Measurements from ENCODE around the gene DIO3. TPM values are rescaled to one million over a fixed set of nuclear protein-coding genes. Genes with fewer than 3 reads are reported as not detected.

DIO3 gene
- total RNA-seq, 1 donor from 2014 or later: 0.67 TPM

DNA sequence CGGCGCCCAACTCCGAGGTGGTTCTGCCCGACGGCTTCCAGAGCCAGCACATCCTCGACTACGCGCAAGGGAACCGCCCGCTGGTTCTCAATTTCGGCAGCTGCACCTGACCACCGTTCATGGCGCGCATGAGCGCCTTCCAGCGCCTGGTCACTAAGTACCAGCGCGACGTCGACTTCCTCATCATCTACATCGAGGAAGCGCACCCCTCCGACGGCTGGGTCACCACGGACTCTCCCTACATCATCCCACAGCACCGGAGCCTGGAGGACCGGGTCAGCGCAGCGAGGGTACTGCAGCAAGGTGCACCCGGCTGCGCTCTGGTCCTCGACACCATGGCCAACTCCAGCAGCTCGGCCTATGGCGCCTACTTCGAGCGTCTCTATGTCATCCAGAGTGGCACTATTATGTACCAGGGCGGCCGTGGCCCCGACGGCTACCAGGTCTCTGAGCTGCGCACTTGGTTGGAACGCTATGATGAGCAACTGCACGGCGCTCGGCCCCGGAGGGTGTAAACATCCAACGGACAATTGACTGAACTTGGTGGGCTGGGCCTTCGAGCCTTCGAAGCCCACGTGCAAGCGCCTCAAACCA lies 699 bp downstream of the DIO3 start:
- H3K9me3 ChIP-seq: peaks cover 5% of the 10 kb centered on the region
- ATAC-seq: no peak
- intact Hi-C loops (cut with DNase I): no loop called here
- H3K27me3 ChIP-seq: peaks cover 77% of the 10 kb centered on the region
- peaks cover 2% of the 10 kb centered on the region for H3K4me1 ChIP-seq
- no peak for DNase-seq
- no peaks in the 10 kb centered on the region for H3K36me3 ChIP-seq
- H3K27ac ChIP-seq: no peak overlapping the region
- TF ChIP-seq, protein P1, sequence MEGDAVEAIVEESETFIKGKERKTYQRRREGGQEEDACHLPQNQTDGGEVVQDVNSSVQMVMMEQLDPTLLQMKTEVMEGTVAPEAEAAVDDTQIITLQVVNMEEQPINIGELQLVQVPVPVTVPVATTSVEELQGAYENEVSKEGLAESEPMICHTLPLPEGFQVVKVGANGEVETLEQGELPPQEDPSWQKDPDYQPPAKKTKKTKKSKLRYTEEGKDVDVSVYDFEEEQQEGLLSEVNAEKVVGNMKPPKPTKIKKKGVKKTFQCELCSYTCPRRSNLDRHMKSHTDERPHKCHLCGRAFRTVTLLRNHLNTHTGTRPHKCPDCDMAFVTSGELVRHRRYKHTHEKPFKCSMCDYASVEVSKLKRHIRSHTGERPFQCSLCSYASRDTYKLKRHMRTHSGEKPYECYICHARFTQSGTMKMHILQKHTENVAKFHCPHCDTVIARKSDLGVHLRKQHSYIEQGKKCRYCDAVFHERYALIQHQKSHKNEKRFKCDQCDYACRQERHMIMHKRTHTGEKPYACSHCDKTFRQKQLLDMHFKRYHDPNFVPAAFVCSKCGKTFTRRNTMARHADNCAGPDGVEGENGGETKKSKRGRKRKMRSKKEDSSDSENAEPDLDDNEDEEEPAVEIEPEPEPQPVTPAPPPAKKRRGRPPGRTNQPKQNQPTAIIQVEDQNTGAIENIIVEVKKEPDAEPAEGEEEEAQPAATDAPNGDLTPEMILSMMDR (IDR thresholded peaks at IDR 0.05): no peak
- no peak overlapping the region for H3K4me3 ChIP-seq

DNA sequence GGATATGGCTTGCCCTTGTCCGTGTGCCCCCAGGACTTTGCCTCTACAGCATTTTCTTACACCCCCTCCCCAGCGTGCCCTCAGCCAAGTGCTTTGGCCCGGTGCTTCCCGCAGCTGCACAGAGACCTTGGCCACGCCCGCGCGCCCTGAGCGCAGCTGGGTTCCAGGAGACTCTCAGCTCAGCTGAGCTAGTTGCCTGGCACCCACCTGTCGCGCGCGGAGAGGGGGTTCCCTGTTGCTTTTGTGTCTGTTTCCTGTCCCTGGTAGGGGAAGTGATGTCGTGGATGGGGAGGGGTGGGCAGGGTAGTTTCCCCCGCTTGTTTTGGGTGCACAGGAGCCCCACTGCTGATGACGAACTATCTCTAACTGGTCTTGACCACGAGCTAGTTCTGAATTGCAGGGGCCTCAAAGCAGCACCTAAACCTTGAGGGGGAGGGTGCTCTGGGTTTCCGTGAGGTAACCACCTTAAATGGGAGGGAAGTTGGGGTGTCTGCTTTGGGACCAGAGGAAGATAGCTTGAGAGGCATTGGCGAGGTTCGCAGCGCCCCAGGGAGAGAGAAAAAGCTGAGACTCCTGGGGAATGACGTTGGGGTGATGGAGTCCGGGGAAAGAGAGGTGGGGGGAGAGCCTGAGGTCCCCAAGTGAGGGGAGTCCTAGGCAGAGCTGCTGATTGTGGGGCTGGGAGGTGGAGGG lies 1.5 kb downstream of the DIO3 start:
- intact Hi-C loops (cut with DNase I): no loop called here

GRCh38 chr14:101563352-101563653 lies 2.0 kb downstream of the DIO3 start:
- Histone ChIP-seq H3K36me3 (no peaks in the 10 kb centered on the region), H3K27ac (no peak overlapping the region), H3K9me3 (peaks cover 5% of the 10 kb centered on the region), H3K4me1 (no peaks in the 10 kb centered on the region), H3K4me3 (no peak overlapping the region), H3K27me3 (peaks cover 75% of the 10 kb centered on the region)
- intact Hi-C loops (cut with DNase I): no loop called here
- DNase-seq (no peak), ATAC-seq (no peak)
- TF ChIP-seq, protein P1 (IDR thresholded peaks at IDR 0.05): no peak

More for the DNA sequence above, 1.5 kb downstream of the DIO3 start:
- no peak overlapping the region for H3K27ac ChIP-seq
- peaks cover 5% of the 10 kb centered on the region for H3K9me3 ChIP-seq
- no peak overlapping the region for H3K4me3 ChIP-seq
- no peak for DNase-seq
- TF ChIP-seq, protein P1 (IDR thresholded peaks at IDR 0.05): no peak
- H3K4me1 ChIP-seq: no peaks in the 10 kb centered on the region
- H3K27me3 ChIP-seq: peaks cover 77% of the 10 kb centered on the region
- H3K36me3 ChIP-seq: no peaks in the 10 kb centered on the region
- no peak for ATAC-seq

GRCh38 chr14:101563654-101564443 lies 2.6 kb downstream of the DIO3 start:
- H3K27ac ChIP-seq: no peak overlapping the region
- no peaks in the 10 kb centered on the region for H3K36me3 ChIP-seq
- peaks cover 75% of the 10 kb centered on the region for H3K27me3 ChIP-seq
- DNase-seq (no peak), ATAC-seq (no peak)
- TF ChIP-seq, protein P1 (IDR thresholded peaks at IDR 0.05): no peak
- no peaks in the 10 kb centered on the region for H3K4me1 ChIP-seq
- peaks cover 5% of the 10 kb centered on the region for H3K9me3 ChIP-seq
- H3K4me3 ChIP-seq: no peak overlapping the region
- intact Hi-C loops (cut with DNase I): no loop called here

DNA sequence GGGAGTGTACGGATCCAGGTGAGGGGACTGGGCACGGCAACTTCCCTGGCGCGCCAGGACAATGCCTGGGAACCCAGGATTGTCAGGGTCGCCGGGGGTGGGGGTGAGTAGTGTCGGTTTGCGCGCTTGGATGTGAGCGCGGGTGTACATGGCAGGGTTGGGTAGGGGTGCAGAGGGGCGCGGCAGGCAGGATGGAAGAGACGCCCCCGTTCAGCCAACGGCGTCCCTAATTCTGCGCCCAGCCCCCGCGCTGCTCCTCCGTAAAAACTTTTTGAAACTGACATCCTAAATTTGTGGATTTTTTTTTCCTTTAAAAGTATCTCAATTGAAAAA lies 3.1 kb downstream of the DIO3 start:
- no peak overlapping the region for H3K4me3 ChIP-seq
- no peak for ATAC-seq
- peaks cover 5% of the 10 kb centered on the region for H3K9me3 ChIP-seq
- DNase-seq: no peak
- TF ChIP-seq, protein P1 (IDR thresholded peaks at IDR 0.05): no peak
- peaks cover 75% of the 10 kb centered on the region for H3K27me3 ChIP-seq
- H3K36me3 ChIP-seq: no peaks in the 10 kb centered on the region
- H3K4me1 ChIP-seq: no peaks in the 10 kb centered on the region
- intact Hi-C loops (cut with DNase I): no loop called here
- no peak overlapping the region for H3K27ac ChIP-seq

All from upper lobe of right lung (tissue), 1 donor.